ENCODE data around the gene PLD1.

Gene PLD1

DNA sequence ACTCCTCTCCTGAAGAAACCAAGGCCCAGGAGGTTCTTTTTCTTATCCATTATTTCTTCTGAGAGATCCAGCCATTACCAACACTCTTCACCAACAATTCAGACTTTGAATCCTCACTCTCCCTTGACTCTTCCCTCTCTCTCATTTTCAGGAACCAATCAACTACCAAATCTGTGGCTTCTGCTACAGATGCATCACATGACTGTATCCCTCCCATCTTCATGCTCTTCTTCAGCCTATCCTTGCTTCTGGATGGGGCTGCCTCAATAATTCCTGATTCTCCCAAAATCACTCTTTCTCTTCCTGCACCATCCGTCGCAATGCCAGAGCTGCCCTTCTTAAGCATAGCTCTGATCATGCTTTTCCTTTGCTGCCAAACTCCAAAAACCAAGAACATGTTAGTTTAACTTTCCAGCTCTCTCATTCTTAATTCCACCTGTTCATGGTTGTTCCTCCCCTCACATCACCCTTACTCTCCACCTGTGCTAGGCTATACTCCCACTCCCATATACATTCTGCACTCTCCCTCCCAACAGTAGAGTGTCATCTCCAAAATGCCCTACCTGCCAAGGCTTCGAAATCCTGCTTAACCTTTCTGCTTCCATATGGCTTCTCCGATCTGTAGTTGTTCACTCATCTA lies 13.5 kb downstream of the PLD1 start:
- DNase-seq, result no peak

- no peak for DNase-seq
Observed at GRCh38 chr3:171792531-171792930, 17.8 kb downstream of the PLD1 start.

- DNase-seq, result no peak
Observed at GRCh38 chr3:171791692-171792076, 18.6 kb downstream of the PLD1 start.

DNA sequence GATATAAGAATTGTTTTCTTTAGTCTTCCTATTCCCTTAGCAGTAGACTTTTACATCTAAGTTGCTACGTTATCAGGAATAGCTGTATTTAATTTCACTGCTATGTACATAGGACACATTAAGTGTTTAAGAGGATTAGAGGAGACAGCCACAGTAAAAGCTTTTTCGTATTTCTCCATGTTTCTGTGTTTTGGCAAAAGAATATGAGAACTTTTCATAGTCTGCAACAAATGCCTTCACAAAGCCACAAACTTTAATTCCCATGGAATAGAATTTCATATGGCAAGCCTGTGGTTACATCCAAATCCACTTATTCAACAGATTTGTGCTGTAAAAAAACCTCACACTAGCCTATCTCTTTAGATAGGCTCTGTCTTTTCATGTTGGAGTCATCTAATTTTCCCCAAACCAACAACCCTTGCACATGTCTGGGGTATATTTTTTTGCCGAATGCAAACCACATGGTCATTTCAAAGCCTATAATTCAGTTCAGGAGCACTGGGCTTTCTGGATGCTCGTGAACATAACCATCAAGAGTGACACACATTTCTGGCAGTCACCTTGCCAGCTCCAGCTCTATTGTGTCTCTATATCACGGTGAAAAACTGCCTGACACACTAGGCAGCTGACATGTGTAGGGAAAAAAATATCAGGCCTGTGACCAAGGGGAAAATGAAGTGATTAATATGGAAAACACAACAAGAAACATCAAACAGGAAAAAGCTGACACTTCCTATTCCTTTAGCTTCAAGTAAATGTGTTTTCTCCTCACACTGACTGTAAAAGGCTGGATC lies 19.2 kb downstream of the PLD1 start:
- no peak for DNase-seq

DNA sequence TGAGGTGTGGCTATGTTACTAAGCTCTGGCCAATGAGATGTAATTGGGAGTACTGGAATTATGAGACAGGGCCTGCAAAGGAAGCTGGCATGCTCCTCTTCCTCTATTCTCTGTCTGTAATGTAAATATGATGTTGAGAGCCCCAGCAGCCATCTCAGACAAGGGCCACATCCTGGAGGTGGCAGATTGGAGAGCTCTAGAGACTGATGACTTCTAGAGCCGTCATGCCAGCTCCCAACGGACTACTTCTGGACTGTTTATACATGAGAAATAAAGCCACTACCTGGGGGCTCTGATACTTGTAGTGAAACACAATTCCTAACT lies 19.7 kb downstream of the PLD1 start:
- no peak for DNase-seq

DNA sequence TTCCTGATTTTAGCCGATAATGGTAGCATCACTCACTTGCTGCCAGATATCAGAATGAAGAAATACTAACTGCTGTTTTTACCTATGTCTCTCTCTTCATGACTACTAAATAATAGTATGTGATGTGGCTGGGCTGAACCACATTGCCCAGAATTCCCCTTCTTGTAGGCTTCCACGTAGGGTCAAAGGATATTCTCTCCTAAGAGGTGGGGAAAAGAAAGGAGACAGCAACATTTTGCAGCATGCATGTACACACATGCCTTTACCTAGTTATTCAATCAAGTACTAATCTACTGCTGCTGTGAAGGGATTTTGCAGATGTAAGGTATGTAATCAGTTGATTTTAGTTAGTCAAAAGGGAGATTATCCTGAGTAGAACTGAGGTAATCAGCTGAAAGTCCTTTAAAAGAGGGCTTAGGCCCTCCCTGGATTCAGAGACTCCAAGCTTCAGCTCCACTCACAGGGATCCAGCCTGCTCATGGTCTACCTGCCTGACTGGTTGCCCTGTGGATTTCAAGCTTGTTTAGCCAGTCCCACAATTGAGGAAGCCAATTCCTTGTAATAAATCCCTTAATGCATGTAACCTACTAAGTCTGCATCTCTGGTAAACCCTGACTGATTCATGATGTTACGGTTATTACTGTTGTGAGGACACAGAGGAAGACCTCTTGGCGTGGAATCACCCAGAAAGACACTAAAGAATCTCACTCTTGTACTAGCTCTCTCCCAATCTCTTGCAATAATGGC lies 20.4 kb downstream of the PLD1 start:
- DNase-seq, result no peak

DNA sequence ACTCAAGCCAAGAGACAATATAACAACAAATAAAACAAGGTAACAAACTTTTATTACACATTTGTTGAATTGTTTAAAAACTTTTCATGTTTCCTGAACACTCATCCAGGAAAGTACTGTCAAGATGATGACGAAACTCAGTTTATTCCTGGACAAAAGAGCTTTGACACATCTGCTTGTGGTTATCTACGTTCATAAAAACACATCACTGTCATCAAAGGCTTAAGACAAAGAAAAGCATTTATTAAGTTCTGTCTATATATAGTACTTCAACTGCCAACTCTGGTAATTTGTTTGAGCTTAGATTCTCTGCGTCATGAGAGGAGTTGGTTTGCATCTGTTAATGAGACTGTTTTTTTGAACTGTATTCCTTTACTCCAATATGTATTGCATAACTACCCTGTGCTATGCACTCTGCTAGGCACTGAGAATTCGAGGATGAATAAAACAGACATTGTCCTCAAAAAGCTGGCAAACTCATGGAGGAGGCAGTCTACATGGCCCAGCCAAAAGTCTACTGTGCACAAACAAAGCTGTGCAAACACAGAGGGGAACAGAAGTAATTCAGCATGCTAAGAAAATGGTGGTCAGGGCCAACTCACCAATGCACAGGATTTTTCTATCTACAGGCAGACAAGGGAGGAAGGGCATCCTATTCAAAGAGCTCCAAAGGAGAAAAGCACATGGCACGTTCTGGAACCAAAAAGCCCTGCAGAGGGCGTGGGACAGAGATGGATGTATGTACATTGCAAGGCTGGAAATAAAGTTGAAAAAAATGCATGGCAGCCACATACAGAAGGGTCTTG lies 21.5 kb downstream of the PLD1 start:
- DNase-seq, result no peak

- no peak for DNase-seq
Observed at GRCh38 chr3:171786997-171787396, 23.3 kb downstream of the PLD1 start.

- no peak for DNase-seq
Observed at GRCh38 chr3:171784937-171785336, 25.3 kb downstream of the PLD1 start.

- no peak for DNase-seq
Observed at GRCh38 chr3:171784387-171784786, 25.9 kb downstream of the PLD1 start.

GRCh38 chr3:171783626-171784025 lies 26.7 kb downstream of the PLD1 start:
- no peak for DNase-seq

GRCh38 chr3:171783086-171783485 lies 27.2 kb downstream of the PLD1 start:
- DNase-seq, result no peak

DNA sequence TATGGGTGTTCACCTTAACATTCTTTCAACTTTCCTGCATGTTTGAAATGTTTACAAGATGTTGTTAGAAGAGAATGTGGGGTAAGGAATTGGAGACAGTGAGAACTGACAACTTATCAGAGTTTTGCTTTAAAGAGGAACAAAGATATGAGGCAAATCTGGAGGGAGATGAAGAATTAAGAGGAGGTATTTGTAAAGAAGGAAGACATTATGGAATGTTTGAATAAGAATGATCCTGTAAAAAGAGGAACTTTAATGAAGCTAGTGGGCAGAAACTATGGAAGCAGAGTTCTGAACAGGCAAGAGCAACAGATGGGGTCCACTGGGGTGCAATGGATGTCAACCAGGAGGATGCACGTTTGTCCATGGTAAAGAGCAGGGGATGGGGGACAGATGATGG lies 27.7 kb downstream of the PLD1 start:
- no peak for DNase-seq

- no peak for DNase-seq
Observed at GRCh38 chr3:171781711-171782127, 28.6 kb downstream of the PLD1 start.

- DNase-seq, result no peak
Observed at GRCh38 chr3:171778493-171778892, 31.8 kb downstream of the PLD1 start.

- no peak for DNase-seq
Observed at GRCh38 chr3:171777596-171777995, 32.7 kb downstream of the PLD1 start.

DNA sequence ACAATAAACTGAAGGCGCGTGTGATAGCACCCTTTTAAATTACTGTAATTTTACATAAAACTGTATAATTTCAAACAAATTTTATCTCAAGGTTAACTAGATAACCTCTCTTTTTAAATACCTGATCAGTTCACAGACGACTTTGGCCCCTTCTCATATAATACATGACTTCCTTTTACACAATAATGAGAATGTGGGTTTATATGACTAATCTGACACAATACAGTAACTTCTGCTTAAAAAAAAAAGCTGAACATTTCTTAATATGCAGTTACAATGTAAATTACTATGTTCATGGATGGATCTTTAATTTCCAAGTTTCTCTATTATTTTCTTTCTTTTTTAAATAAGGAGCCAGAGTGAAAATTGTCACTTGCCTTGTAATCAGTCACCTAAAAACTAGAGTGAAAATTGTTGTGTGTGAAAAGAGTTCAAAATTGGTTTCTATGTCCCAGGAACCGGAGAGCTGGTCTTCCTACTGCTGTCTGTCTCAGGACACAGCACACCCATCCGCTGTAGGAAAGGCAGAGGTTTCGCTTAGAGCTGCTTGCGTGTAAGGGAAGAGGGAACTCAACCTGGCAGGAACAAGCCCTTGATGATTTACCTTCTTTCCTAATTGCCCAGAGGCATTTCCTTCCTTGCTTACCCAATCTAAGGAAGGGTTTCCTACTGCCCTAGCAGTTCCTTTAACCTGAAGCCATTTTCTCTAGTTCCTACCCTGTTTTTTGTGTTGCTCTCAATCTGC lies 33.3 kb downstream of the PLD1 start:
- no peak for DNase-seq

DNA sequence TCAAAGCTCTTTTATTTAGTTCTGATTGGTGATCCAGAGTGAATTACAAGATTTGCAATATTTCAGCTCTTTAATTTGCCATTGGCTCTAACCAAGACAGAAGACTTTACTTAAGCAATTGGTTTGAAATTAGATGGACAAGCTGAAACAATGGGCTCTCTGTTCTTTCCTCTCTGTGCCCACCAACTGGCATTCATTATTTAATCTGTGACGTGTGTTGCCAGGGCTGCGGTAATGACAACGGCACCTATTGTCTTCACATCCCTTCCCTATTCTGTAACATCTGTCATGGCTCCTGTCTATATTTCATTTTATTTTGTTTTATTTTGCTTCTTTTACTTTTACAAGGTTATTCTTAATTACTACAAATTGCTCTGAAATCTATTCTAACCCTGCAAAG lies 33.9 kb downstream of the PLD1 start:
- DNase-seq, result no peak

DNA sequence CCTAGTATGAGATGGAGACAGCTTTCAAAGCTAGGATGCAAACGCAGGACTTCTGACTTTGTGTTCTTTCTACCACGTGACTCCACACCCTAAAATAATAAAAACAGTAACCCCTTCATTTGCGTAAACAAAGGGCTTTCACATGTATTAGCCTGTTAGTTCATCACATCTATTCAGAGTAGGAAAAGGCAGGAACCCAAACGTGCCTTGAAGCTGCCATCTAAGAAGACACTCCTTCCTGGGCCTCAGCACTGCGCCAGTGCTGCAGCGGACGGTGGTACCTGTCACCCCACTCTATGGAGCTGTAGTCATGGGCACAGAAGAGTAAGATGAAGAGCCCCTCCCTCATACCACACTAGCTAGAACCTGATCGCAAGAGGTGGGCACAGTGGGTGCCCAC lies 34.3 kb downstream of the PLD1 start:
- DNase-seq, result no peak

DNA sequence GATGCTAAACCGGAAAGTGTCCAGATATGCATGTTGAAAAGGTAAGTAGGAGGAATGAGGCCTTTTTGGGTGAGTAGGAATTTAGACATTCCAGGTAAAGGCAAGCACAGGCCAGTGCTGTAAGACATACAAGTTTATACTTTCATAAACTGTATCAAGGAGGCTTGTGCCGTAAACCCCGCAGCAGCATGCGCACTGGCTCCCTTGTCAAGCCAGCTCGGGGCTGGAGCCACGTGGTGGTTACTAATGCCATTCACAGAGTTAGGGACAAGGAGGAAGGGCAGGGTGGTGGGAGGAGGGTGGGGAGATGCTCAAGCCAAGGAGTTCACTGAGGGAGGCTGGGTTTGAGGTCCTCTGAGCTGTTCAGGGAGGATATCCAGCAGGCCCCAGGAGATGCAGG lies 35.8 kb downstream of the PLD1 start:
- no peak for DNase-seq

GRCh38 chr3:171772427-171773056 lies 37.7 kb downstream of the PLD1 start:
- DNase-seq, result peak; percentile 38
